HEK293 (cell line): Measurements from ENCODE around the gene SEC62.
A peak's percentile ranks its signal among the peaks of the same experiment; 100 is the strongest.

ENCODE experiments used
- CTCF ChIP-seq: fragments of 450-650 bp; formaldehyde crosslinking; IDR thresholded peaks from 2 replicates; pipeline ENCODE4 v1.5.1; 2016; ENCODE audit warnings: missing biosample characterization, missing genetic modification characterization
- GLIS1 ChIP-seq: fragments of 450-650 bp; formaldehyde crosslinking; IDR thresholded peaks from 2 replicates; pipeline ENCODE4 v1.5.1; 2016; ENCODE audit warnings: missing biosample characterization, missing genetic modification characterization
- ZBTB8A ChIP-seq: fragments of 450-650 bp; formaldehyde crosslinking; IDR thresholded peaks from 2 replicates; pipeline ENCODE4 v1.5.1; 2016; ENCODE audit warnings: missing biosample characterization, missing genetic modification characterization
- ZNF121 ChIP-seq: fragments of 450-650 bp; formaldehyde crosslinking; IDR thresholded peaks from 2 replicates; pipeline ENCODE4 v1.5.1; 2016; ENCODE audit warnings: missing biosample characterization, missing genetic modification characterization
- ZNF2 ChIP-seq: fragments of 450-650 bp; formaldehyde crosslinking; IDR thresholded peaks from 2 replicates; pipeline ENCODE4 v1.5.1; 2016; ENCODE audit warnings: missing biosample characterization, missing genetic modification characterization
- ZNF280D ChIP-seq: fragments of 450-650 bp; formaldehyde crosslinking; IDR thresholded peaks from 2 replicates; pipeline ENCODE4 v1.5.1; 2016; ENCODE audit warnings: missing biosample characterization, missing genetic modification characterization
- ZNF341 ChIP-seq: fragments of 450-650 bp; formaldehyde crosslinking; IDR thresholded peaks from 2 replicates; pipeline ENCODE4; 2016; ENCODE audit warnings: low read depth, missing biosample characterization, missing genetic modification characterization
- ZNF596 ChIP-seq: fragments of 450-650 bp; IDR thresholded peaks from 2 replicates; pipeline ENCODE4 v1.5.0; 2018; ENCODE audit warnings: missing biosample characterization, mild to moderate bottlenecking, missing genetic modification characterization, moderate library complexity

GRCh38 chr3:169965562-169966427, 812 bp upstream of the SEC62 start:
- TF ChIP-seq CTCF (tag by site-specific recombination) = no peak
- TF ChIP-seq ZNF341 (tag by site-specific recombination) = no peak
- TF ChIP-seq ZNF2 (tag by site-specific recombination) = no peak
- peak; percentile 14; the same call in 1 of the 2 replicates for TF ChIP-seq ZNF596
- no peak for TF ChIP-seq ZNF280D
- no peak for TF ChIP-seq ZNF121 (tag by site-specific recombination)
- no peak for TF ChIP-seq ZBTB8A
- no peak for TF ChIP-seq GLIS1 (tag by site-specific recombination)
